Ovary (tissue), 9 donors: ENCODE measurements around the gene OLFML2B. TPM values are rescaled to one million over a fixed set of nuclear protein-coding genes. Genes with fewer than 3 reads are reported as not detected.

Source experiments
- DNase-seq, 5 donors: peaks; one replicate each; pipeline ENCODE4 v3.0.0-alpha.2; 2019 to 2020
- H3K27ac ChIP-seq, 2 donors: fragments of 200-600 bp; one replicate each; pipeline versions ENCODE4 v1.5.1 to v1.8.0; 2019 to 2022
- H3K27me3 ChIP-seq: fragments of 200-600 bp; one replicate; pipeline ENCODE4 v1.8.0; 2022
- H3K36me3 ChIP-seq: fragments of 200-600 bp; sonication (generic); one replicate; pipeline ENCODE4 v1.5.1; 2019
- H3K4me1 ChIP-seq: one replicate; pipeline ENCODE4 v1.8.1; 2013; ENCODE audit warnings: mild to moderate bottlenecking, moderate library complexity; ENCODE audit not compliant: insufficient read depth
- H3K4me3 ChIP-seq: fragments of 200-600 bp; sonication (generic); one replicate; pipeline ENCODE4 v1.5.1; 2017
- H3K9me3 ChIP-seq, 2 donors: fragments of 200-600 bp in 1 of 2; sonication (generic) in 1 of 2; one replicate each; pipeline versions ENCODE4 v1.5.1 to v1.8.1; 2013 to 2019; ENCODE audit warnings: mild to moderate bottlenecking in 1 of 2, moderate library complexity in 1 of 2
- EP300 ChIP-seq: sonication (generic); formaldehyde crosslinking; IDR thresholded peaks from one replicate; pipeline ENCODE4 v1.6.1; 2017; ENCODE audit warnings: antibody characterized with exemption
- POLR2A ChIP-seq: fragments of 450-650 bp; IDR thresholded peaks from one replicate; pipeline ENCODE4 v1.6.1; 2017; ENCODE audit warnings: antibody characterized with exemption, mild to moderate bottlenecking, moderate library complexity
- WGBS, 3 donors: extraction: QIAGEN DNeasy Blood & Tissue Kit in 1 of 3; methylation state at CpG; one replicate each; pipeline versions ENCODE4 v1.1.5 to v1.1.7; 2013 to 2017; 5-methylcytosine and 5-hydroxymethylcytosine counted together
- intact Hi-C, 4 donors: fragments of 100-400 bp; cut with DNase I; formaldehyde crosslinking; loops; one replicate each; pipeline versions ENCODE4 v1.11.0 to v1.15.1; 2022 to 2023
- polyA plus RNA-seq, 2 donors: library from polyadenylated mRNA; stranded (reverse); fragments of 200-250 nt in 1 of 2; fragments of 350-450 nt in 1 of 2; fragmentation: Illumina TruSeq in 1 of 2; extraction: RNeasy Lipid Tissue Mini Kit (QIAGEN cat#74804) in 1 of 2; gene quantifications; one replicate each; pipeline ENCODE4 v1.2.3, GENCODE V29; 2013 to 2014
- total RNA-seq, 7 donors: library from RNA; depleted of rRNA in 2 of 7; stranded (reverse); fragments of >200 nt in 2 of 7; fragmentation: NEBNext Ultra II Directional in 3 of 7; extraction: Animal tissue kit (Norgen Biotek cat#: 25700) in 3 of 7; gene quantifications; one replicate each; pipeline versions ENCODE4 v1.1.0 to v1.2.4, GENCODE V29; 2016 to 2023
- TF ChIP-seq, protein P1 (sequence below), 3 donors: fragments of 450-650 bp in 2 of 3; fragments of 200-600 bp in 1 of 3; IDR thresholded peaks; one replicate each; pipeline versions ENCODE4 v1.5.1 to v1.8.0; 2016 to 2022; ENCODE audit warnings: antibody characterized with exemption in 3 of 3, mild to moderate bottlenecking in 1 of 3
- donor health status: DM: no; HTN: no; CAD: no; lungs with moderate emphysema.
- donor health status: DM: no; HTN: no; CAD: no.
- donor health status: Bipolar disorder and iron deficiency.
- donor health status: DM: yes; HTN: yes; CAD: no.
- donor health status: DM: no; HTN: no; CAD: no.
- donor health status: DM: yes; HTN: yes; CAD: no.

Gene OLFML2B
- total and polyA plus RNA-seq, 9 donors: 1.0 to 37.6 (median 5.1) TPM

DNA sequence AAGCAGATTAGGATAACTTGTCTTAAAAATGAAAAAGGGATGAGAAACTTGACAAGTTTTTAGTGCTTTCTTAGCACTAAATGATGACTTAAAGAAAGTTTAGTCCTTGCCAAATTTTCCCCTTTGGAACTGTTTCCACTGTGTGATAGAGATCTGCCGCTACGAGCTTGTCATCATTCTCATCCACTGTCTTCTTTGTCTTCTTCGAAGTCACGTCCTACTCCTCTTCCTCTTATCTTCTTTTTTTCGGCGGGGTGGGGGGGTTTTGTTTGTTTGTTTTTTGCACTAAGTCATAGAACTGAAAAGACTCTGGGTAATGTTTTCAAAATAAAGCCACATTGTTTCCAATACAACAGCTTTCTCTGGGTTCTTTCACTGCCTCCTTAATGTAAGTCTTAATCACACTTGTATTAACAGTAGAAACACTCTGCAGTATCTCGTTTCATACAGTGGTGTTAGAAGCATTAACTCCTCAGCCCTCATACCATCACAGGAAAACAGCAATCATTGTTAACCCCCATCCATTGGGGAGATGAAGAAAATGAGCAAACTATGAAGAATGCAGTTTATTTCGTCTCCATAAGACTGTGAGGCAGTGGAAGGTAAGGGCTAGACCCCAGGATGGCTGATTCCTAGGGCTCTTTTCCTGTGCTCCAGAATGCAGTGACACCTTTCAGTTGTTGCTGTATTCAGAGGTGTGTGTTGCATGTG lies 81.8 kb downstream of the OLFML2B start:
- Histone ChIP-seq H3K4me1 (peaks cover 13% of the 10 kb centered on the region), H3K4me3 (no peak overlapping the region), H3K27ac (no peak overlapping the region), H3K36me3 (no peaks in the 10 kb centered on the region), H3K9me3 (no peaks in the 10 kb centered on the region), H3K27me3 (no peaks in the 10 kb centered on the region)
- intact Hi-C loops: no loop called here
- DNase-seq: no peak
- TF ChIP-seq, protein P1, sequence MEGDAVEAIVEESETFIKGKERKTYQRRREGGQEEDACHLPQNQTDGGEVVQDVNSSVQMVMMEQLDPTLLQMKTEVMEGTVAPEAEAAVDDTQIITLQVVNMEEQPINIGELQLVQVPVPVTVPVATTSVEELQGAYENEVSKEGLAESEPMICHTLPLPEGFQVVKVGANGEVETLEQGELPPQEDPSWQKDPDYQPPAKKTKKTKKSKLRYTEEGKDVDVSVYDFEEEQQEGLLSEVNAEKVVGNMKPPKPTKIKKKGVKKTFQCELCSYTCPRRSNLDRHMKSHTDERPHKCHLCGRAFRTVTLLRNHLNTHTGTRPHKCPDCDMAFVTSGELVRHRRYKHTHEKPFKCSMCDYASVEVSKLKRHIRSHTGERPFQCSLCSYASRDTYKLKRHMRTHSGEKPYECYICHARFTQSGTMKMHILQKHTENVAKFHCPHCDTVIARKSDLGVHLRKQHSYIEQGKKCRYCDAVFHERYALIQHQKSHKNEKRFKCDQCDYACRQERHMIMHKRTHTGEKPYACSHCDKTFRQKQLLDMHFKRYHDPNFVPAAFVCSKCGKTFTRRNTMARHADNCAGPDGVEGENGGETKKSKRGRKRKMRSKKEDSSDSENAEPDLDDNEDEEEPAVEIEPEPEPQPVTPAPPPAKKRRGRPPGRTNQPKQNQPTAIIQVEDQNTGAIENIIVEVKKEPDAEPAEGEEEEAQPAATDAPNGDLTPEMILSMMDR (IDR thresholded peaks at IDR 0.05): no peak
- WGBS, 3 donors: 9 to 31% (median 17%) methylated on average over 8 of the region's 8 CpGs

DNA sequence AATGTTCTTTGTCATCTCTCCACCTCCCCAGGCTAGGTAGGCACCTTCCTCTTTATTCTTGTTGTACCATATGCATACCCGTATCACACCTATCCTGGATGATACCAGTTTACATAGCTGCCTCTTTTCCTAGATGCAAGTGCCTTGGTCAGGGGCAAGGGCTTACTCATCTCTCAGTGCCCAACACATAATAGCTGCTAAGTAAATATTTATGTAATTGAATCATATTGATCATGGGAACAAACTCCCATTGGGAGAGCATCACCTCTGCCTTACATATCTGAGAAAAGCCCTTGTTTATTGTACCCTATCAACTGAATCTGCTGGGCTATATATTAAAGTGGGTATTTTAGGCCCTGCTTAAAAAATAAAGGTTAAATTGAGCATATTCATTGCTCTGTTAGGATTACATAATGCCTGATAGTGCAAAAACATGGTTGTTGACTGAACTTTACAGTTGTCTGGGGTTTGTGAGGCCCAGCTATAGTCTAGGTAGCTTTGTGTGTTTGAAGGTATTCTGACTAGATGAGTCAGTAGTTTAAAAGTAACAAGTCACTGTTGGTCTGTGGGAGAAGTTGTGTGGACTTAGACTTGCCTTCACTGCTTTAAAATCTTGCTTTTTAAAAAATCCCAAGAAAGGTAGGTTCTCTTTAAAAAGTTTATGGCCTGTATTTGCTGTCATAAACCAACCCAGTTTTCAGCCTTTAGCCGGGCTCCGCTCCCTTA lies 82.6 kb downstream of the OLFML2B start:
- WGBS, 3 donors: 40 to 57% (median 44%) methylated on average over 3 of the region's 3 CpGs
- no peaks in the 10 kb centered on the region for H3K9me3 ChIP-seq
- H3K4me3 ChIP-seq: no peak overlapping the region
- H3K36me3 ChIP-seq: no peaks in the 10 kb centered on the region
- DNase-seq: no peak
- intact Hi-C loops: no loop called here
- H3K27me3 ChIP-seq: no peaks in the 10 kb centered on the region
- H3K27ac ChIP-seq: no peak overlapping the region
- TF ChIP-seq EP300 (no peak), POLR2A (no peak)
- peaks cover 11% of the 10 kb centered on the region for H3K4me1 ChIP-seq

DNA sequence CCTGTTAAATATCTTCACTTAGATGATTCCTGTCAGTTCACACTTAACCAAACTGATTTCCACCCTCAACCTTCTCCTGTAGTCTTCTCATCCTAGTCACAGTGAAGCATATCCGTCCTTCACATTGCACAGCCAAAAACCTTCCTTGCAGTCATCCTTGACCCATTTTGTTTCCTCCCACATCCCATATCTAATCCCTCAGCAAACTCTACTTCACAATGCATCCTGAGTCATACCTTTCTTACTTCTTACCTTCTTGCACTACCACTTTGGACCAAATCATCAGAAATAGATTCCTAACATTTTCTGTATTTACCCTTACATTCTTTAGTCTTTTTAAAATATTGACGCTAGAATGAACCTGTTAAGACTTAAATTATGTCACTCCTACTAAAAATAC lies 86.9 kb downstream of the OLFML2B start:
- intact Hi-C loops: no loop called here
- WGBS, 3 donors: 96 to 98% (median 97%) methylated on average over 2 of the region's 2 CpGs

DNA sequence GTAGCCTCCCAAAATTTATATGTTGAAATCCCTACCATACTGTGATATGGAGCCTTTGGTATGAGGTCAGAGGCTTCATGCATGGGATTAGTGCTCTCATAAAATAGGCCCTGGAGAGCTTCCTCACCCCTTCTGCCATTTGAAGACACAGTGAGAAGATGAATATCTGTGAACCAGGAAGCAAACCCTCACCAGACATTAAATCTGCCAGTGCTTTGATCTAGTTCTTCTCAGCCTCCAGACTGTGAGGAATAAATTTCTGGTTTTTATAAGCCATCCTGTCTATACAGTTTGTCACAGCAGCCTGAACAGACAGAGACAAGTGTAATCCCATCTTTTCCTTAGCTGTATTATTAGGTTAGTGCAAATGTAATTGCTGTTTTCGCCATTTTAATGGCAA lies 88.4 kb downstream of the OLFML2B start:
- WGBS, 3 donors: 95 to 100% (median 96%) methylated on average over 1 of the region's 1 CpG
- no peak for TF ChIP-seq POLR2A
- TF ChIP-seq EP300: no peak
- TF ChIP-seq, protein P1 (IDR thresholded peaks at IDR 0.05): no peak
- intact Hi-C loops: no loop called here

More for the DNA sequence above, 86.9 kb downstream of the OLFML2B start:
- no peak overlapping the region for H3K4me3 ChIP-seq
- no peaks in the 10 kb centered on the region for H3K9me3 ChIP-seq
- H3K27ac ChIP-seq: no peak overlapping the region
- no peaks in the 10 kb centered on the region for H3K27me3 ChIP-seq
- DNase-seq: no peak
- H3K4me1 ChIP-seq: peaks cover 5% of the 10 kb centered on the region
- TF ChIP-seq POLR2A: no peak
- TF ChIP-seq, protein P1 (IDR thresholded peaks at IDR 0.05): no peak
- no peaks in the 10 kb centered on the region for H3K36me3 ChIP-seq

More for the DNA sequence above, 88.4 kb downstream of the OLFML2B start:
- Histone ChIP-seq H3K27ac (no peak overlapping the region), H3K36me3 (no peaks in the 10 kb centered on the region), H3K9me3 (no peaks in the 10 kb centered on the region), H3K27me3 (no peaks in the 10 kb centered on the region), H3K4me3 (no peak overlapping the region), H3K4me1 (no peaks in the 10 kb centered on the region)
- DNase-seq: no peak
